ENCODE measurements around the gene ANKRD23. TPM values are rescaled to one million over a fixed set of nuclear protein-coding genes. Genes with fewer than 3 reads are reported as not detected.
A peak's percentile ranks its signal among the peaks of the same experiment; 100 is the strongest.

Gene ANKRD23
- total and polyA plus RNA-seq, 8 donors = 3.0 to 10.5 (median 5.7) TPM

DNA sequence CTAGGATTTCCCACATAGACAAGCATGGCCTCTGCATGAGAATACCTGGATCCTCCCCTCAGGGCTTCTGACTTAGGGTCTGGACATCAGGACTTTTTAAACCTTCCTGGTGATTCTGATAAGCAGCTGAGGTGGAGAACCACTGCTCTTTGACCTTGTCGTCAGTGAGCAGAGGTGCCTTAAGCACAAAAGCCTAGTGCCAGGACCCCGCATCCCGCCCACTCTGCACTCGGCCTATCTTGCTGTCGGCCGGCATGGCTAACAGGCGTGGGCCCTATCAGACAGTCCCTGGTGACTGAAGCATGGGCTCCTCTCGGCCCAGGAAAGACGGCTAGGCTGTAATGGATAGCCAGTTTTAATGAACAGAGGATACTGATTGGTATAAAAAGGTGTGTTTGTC lies 6.2 kb downstream of the ANKRD23 start:
- no peaks in the 10 kb centered on the region for H3K27me3 ChIP-seq
- no peak overlapping the region for H3K27ac ChIP-seq
- intact Hi-C loops (cut with DNase I) = no loop called here
- H3K36me3 ChIP-seq = peaks cover 0 to 34% of the 10 kb centered on the region in 2 donors
- no peaks in the 10 kb centered on the region for H3K9me3 ChIP-seq
- H3K4me1 ChIP-seq = peaks cover 0 to 11% of the 10 kb centered on the region in 2 donors
- H3K4me3 ChIP-seq = no peak overlapping the region
- TF ChIP-seq, protein P1, sequence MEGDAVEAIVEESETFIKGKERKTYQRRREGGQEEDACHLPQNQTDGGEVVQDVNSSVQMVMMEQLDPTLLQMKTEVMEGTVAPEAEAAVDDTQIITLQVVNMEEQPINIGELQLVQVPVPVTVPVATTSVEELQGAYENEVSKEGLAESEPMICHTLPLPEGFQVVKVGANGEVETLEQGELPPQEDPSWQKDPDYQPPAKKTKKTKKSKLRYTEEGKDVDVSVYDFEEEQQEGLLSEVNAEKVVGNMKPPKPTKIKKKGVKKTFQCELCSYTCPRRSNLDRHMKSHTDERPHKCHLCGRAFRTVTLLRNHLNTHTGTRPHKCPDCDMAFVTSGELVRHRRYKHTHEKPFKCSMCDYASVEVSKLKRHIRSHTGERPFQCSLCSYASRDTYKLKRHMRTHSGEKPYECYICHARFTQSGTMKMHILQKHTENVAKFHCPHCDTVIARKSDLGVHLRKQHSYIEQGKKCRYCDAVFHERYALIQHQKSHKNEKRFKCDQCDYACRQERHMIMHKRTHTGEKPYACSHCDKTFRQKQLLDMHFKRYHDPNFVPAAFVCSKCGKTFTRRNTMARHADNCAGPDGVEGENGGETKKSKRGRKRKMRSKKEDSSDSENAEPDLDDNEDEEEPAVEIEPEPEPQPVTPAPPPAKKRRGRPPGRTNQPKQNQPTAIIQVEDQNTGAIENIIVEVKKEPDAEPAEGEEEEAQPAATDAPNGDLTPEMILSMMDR (IDR thresholded peaks at IDR 0.05) = no peak
- ATAC-seq = no peak
- no peak for DNase-seq

DNA sequence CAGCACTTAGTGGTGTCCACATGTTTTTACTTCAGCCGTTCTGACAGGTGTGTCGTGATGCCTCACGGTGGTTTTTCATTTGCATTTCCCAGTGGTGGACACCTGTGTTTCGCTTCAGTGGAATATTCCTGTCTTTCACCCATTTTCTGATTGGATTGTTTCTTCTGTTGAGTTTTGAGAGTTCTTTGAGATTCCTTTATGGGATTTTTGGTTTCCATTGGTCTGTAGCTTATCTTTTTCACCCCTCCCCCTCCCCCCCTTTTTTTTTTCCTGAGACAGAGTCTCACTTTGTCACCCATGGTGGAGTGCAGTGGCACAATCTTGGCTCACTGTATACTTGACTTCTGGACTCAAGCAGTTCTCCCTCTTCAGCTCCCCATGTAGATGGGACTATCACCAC lies 8.0 kb downstream of the ANKRD23 start:
- TF ChIP-seq, protein P1 (IDR thresholded peaks at IDR 0.05) = no peak
- no peaks in the 10 kb centered on the region for H3K27me3 ChIP-seq
- H3K36me3 ChIP-seq = peaks cover 0 to 52% of the 10 kb centered on the region in 2 donors
- no peak for ATAC-seq
- no peak for DNase-seq
- H3K4me3 ChIP-seq = no peak overlapping the region
- H3K4me1 ChIP-seq = peaks cover 0 to 11% of the 10 kb centered on the region in 2 donors
- intact Hi-C loops (cut with DNase I) = no loop called here
- no peaks in the 10 kb centered on the region for H3K9me3 ChIP-seq
- H3K27ac ChIP-seq = no peak overlapping the region

DNA sequence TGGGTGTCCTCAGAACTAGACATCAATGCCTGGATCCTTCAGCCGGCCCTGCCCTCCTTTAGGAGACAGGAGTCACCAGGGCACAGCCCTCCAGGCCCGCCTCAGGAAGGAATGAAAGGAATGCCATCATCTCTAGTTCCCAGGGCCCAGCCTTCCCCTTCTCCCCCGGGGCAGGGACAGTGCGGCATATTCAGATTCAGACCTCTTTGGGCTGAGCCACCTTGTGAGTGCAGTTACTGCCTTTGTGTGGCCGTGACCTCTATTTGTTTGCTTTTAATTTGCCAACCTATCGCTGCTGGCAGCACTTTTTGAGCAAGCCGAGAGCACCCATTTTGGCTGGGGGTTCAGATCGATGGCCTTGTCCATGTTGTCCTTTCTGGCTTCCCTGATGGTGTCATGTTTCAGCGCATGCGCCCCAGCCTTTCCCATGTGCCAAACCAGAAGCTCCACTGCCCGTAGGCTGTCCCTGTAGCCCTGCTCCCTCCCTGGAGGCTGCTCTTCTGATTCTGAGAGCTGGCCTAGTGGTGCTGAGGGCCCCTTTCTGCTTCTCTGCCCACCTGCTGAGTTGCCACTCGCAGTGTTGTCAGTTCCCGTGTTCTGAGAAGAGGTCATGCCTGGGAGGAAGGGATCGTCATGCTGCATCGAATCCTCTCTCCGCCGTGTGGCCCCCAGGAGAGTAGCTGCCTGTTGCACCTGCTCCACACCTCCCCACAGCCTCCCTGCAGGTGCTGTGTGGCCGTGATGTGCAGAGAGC lies 10.9 kb downstream of the ANKRD23 start:
- H3K27me3 ChIP-seq = no peaks in the 10 kb centered on the region
- intact Hi-C loops (cut with DNase I) = no loop called here
- TF ChIP-seq, protein P1 (IDR thresholded peaks at IDR 0.05) = no peak
- H3K9me3 ChIP-seq = no peaks in the 10 kb centered on the region
- ATAC-seq (peak; percentile 87), DNase-seq (peak; percentile 53 to 87 (median 72))
- H3K36me3 ChIP-seq = peaks cover 0 to 75% of the 10 kb centered on the region in 2 donors
- H3K4me3 ChIP-seq = no peak overlapping the region
- peak overlapping the region in 1 of 2 donors; percentile 34 for H3K27ac ChIP-seq
- H3K4me1 ChIP-seq = no peaks in the 10 kb centered on the region

DNA sequence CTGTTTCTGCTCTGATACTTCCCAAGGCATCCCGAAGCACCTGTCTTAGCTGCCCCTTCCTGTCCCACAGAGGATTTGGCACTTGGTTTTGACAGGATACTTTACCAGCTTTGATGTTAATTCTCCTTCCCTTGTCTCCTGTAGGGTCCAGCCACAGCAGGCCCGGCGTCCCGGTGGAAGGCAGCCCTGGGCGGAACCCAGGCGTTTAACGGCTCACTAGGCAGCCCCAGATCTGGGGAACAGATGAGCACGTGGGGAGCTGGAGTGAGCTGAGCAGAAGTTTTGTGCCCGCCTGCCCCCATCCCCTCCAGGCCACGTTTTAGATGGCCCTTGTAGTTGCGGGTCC lies 11.4 kb downstream of the ANKRD23 start:
- TF ChIP-seq, protein P1 (IDR thresholded peaks at IDR 0.05) = no peak
- no peak overlapping the region for H3K4me3 ChIP-seq
- no peaks in the 10 kb centered on the region for H3K9me3 ChIP-seq
- H3K36me3 ChIP-seq = peaks cover 0 to 75% of the 10 kb centered on the region in 2 donors
- H3K27me3 ChIP-seq = no peaks in the 10 kb centered on the region
- peak overlapping the region in 1 of 2 donors; percentile 34 for H3K27ac ChIP-seq
- no peaks in the 10 kb centered on the region for H3K4me1 ChIP-seq
- DNase-seq (no peak), ATAC-seq (no peak)
- intact Hi-C loops (cut with DNase I) = no loop called here

DNA sequence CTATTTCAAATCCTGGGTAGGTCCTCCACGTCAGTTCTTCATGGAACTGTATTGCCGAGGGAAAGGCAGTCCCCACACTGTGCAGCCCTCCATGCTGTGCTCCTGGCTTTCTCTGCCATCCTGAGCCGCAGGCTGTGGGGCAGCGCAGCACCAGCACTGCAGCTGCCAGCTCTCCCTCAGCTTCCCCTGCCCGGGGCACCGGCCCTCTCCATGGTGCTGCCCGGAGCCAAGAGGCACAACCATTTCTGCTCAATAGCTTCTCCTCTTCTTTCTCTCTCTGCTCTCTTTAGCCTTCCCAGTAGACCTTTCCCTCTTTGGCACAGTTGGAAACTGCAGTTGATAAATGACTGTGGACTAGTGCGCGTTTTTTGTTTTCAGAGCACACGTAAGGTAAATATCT lies 12.1 kb downstream of the ANKRD23 start:
- Histone ChIP-seq H3K9me3 (no peaks in the 10 kb centered on the region), H3K27ac (no peak overlapping the region), H3K4me1 (no peaks in the 10 kb centered on the region), H3K27me3 (no peaks in the 10 kb centered on the region), H3K4me3 (no peak overlapping the region), H3K36me3 (peaks cover 0 to 82% of the 10 kb centered on the region in 2 donors)
- no peak for DNase-seq
- intact Hi-C loops (cut with DNase I) = no loop called here
- TF ChIP-seq, protein P1 (IDR thresholded peaks at IDR 0.05) = no peak
- peak; percentile 33 for ATAC-seq
